H1 (cell line): ENCODE results near the gene GRID2. TPM values are rescaled to one million over a fixed set of nuclear protein-coding genes. Genes with fewer than 3 reads are reported as not detected.

Experiments used
- CTCF ChIA-PET: fragments of 300-600 bp; sonication (Branson Sonifier 250); formaldehyde crosslinking; loops from one replicate; lab custom pipeline; 2021; ENCODE audit not compliant: partially characterized antibody; lab: Charles Lee
- POLR2A ChIA-PET: fragments of 300-600 bp; sonication (Branson Sonifier 250); formaldehyde crosslinking; loops from one replicate; lab custom pipeline; 2021; ENCODE audit warnings: inconsistent platforms; ENCODE audit not compliant: partially characterized antibody; lab: Charles Lee
- DNase-seq, 2 experiments: peaks; one replicate each; pipeline versions ENCODE4 v3.0.0 to v3.0.0-alpha.2; 2010 to 2022; ENCODE audit warnings: low spot score in 2 of 2, low read depth in 1 of 2, mixed read lengths in 1 of 2
- FAIRE-seq: peaks from 2 replicates; lab custom pipeline; 2011; peaks lifted over from hg19 to GRCh38; lab: Jason Lieb, UNC
- H2AFZ ChIP-seq: 2 replicates; pipeline ENCODE4 v1.8.1; 2012; ENCODE audit warnings: low read length, inconsistent platforms
- H2AK5ac ChIP-seq: 2 replicates; pipeline ENCODE4 v1.6.1; 2013; ENCODE audit warnings: low read depth, low read length
- H2BK120ac ChIP-seq: replicated peaks from 2 replicates; pipeline ENCODE3; 2013; ENCODE audit warnings: low read depth, low read length, inconsistent platforms
- H2BK12ac ChIP-seq: 2 replicates; pipeline ENCODE4 v1.6.1; 2013; ENCODE audit warnings: low read depth, low read length
- H2BK15ac ChIP-seq: 2 replicates; pipeline ENCODE4 v1.6.1; 2013; ENCODE audit warnings: low read length
- H2BK20ac ChIP-seq: 2 replicates; pipeline ENCODE4 v1.6.1; 2013; ENCODE audit warnings: low read length
- H2BK5ac ChIP-seq: 2 replicates; pipeline ENCODE4 v1.6.1; 2013; ENCODE audit warnings: low read depth, low read length
- H3K14ac ChIP-seq: 2 replicates; pipeline ENCODE4 v1.6.1; 2013; ENCODE audit warnings: inconsistent platforms; ENCODE audit not compliant: insufficient read length
- H3K18ac ChIP-seq: 2 replicates; pipeline ENCODE4 v1.6.1; 2013; ENCODE audit warnings: low read length; ENCODE audit errors: extremely low read depth
- H3K23ac ChIP-seq: 2 replicates; pipeline ENCODE4 v1.6.1; 2013; ENCODE audit warnings: inconsistent platforms; ENCODE audit not compliant: insufficient read length
- H3K23me2 ChIP-seq: 2 replicates; pipeline ENCODE4 v1.6.1; 2013; ENCODE audit warnings: low read depth, low read length
- H3K27ac ChIP-seq: 2 replicates; pipeline ENCODE4 v1.6.1; 2011; ENCODE audit warnings: low read depth, low read length, inconsistent platforms
- H3K27me3 ChIP-seq, 4 experiments: replicated peaks in 1 of 4; 1 replicate in 1 of 4; 2 replicates in 3 of 4; pipeline versions ENCODE4 v1.6.1 to v1.8.1; 2011 to 2013; ENCODE audit warnings: low read length in 3 of 4, mild to moderate bottlenecking in 3 of 4, inconsistent platforms in 2 of 4, mixed read lengths in 2 of 4, moderate library complexity in 1 of 4; ENCODE audit not compliant: control insufficient read depth in 3 of 4, insufficient read depth in 3 of 4; ENCODE audit errors: extremely low read depth in 1 of 4
- H3K36me3 ChIP-seq, 4 experiments: 2 replicates each; pipeline versions ENCODE4 v1.6.1 to v1.8.1; 2011 to 2013; ENCODE audit warnings: mild to moderate bottlenecking in 4 of 4, low read length in 3 of 4, moderate library complexity in 2 of 4, control low read depth in 1 of 4, inconsistent platforms in 1 of 4; ENCODE audit not compliant: insufficient read depth in 4 of 4, control insufficient read depth in 2 of 4
- H3K4ac ChIP-seq: replicated peaks from 2 replicates; pipeline ENCODE3; 2013; ENCODE audit warnings: low read length, low read depth, mixed read lengths, inconsistent platforms; ENCODE audit not compliant: insufficient read length
- H3K4me1 ChIP-seq, 4 experiments: replicated peaks in 1 of 4; 1 replicate in 1 of 4; 2 replicates in 3 of 4; pipeline versions ENCODE4 v1.6.1 to v1.8.1; 2011 to 2013; ENCODE audit warnings: low read length in 3 of 4, inconsistent platforms in 2 of 4, mixed read lengths in 1 of 4; ENCODE audit not compliant: insufficient read depth in 4 of 4, control insufficient read depth in 3 of 4
- H3K4me2 ChIP-seq, 2 experiments: 2 replicates each; pipeline versions ENCODE4 v1.6.1 to v1.8.1; 2011 to 2013; ENCODE audit warnings: low read depth in 2 of 2, low read length in 2 of 2, control low read depth in 1 of 2, inconsistent platforms in 1 of 2, mild to moderate bottlenecking in 1 of 2; ENCODE audit not compliant: insufficient read depth in 1 of 2
- H3K4me3 ChIP-seq, 4 experiments: fragments of 200-600, 300-600 bp in 1 of 4; sonication (generic), shearing (Covaris generic), sonication (Bioruptor Twin) in 1 of 4; 2 replicates each; pipeline versions ENCODE4 v1.5.1 to v1.8.1; 2011 to 2016; ENCODE audit warnings: low read length in 4 of 4, low read depth in 3 of 4, control low read depth in 2 of 4, inconsistent platforms in 2 of 4, mild to moderate bottlenecking in 2 of 4, mixed read lengths in 1 of 4, moderate library complexity in 1 of 4; ENCODE audit not compliant: insufficient read depth in 2 of 4; ENCODE audit errors: extremely low read depth in 1 of 4
- H3K56ac ChIP-seq: replicated peaks from 2 replicates; pipeline ENCODE3; 2013; ENCODE audit warnings: low read depth, mild to moderate bottlenecking, mixed read lengths, low read length, inconsistent platforms; ENCODE audit not compliant: insufficient read length
- H3K79me1 ChIP-seq: 2 replicates; pipeline ENCODE4 v1.6.1; 2013; ENCODE audit warnings: low read depth, low read length, control low read depth
- H3K79me2 ChIP-seq, 2 experiments: 2 replicates each; pipeline versions ENCODE4 v1.6.1 to v1.8.1; 2012 to 2013; ENCODE audit warnings: low read length in 2 of 2, mild to moderate bottlenecking in 2 of 2, inconsistent platforms in 1 of 2; ENCODE audit not compliant: insufficient read depth in 2 of 2, control insufficient read depth in 1 of 2
- H3K9ac ChIP-seq, 4 experiments: replicated peaks in 1 of 4; 1 replicate in 1 of 4; 2 replicates in 3 of 4; pipeline versions ENCODE4 v1.6.1 to v1.8.1; 2011 to 2013; ENCODE audit warnings: low read depth in 3 of 4, low read length in 3 of 4, control low read depth in 2 of 4, mild to moderate bottlenecking in 2 of 4, moderate library complexity in 2 of 4, inconsistent platforms in 1 of 4; ENCODE audit errors: extremely low read depth in 1 of 4
- H3K9me3 ChIP-seq, 2 experiments: 2 replicates each; pipeline versions ENCODE4 v1.6.1 to v1.8.1; 2012 to 2013; ENCODE audit warnings: mild to moderate bottlenecking in 2 of 2, moderate library complexity in 2 of 2, control low read depth in 1 of 2, inconsistent platforms in 1 of 2, low read depth in 1 of 2, low read length in 1 of 2, mixed read lengths in 1 of 2; ENCODE audit not compliant: insufficient read depth in 2 of 2
- H4K20me1 ChIP-seq, 2 experiments: replicated peaks in 1 of 2; 2 replicates each; pipeline versions ENCODE3 to v1.8.1; 2011 to 2013; ENCODE audit warnings: inconsistent platforms in 2 of 2, low read length in 2 of 2, mild to moderate bottlenecking in 1 of 2; ENCODE audit not compliant: insufficient read depth in 2 of 2, control insufficient read depth in 1 of 2
- H4K5ac ChIP-seq: 2 replicates; pipeline ENCODE4 v1.6.1; 2013; ENCODE audit warnings: low read length, low read depth, mixed read lengths, inconsistent platforms; ENCODE audit not compliant: insufficient read length
- H4K8ac ChIP-seq: 2 replicates; pipeline ENCODE4 v1.8.0; 2013; ENCODE audit warnings: mild to moderate bottlenecking, moderate library complexity, low read length, inconsistent platforms; ENCODE audit not compliant: insufficient read depth; ENCODE audit errors: extremely low read depth
- H4K91ac ChIP-seq: replicated peaks from 2 replicates; pipeline ENCODE3; 2013; ENCODE audit warnings: low read length, mixed read lengths, inconsistent platforms; ENCODE audit not compliant: insufficient read length
- CTBP2 ChIP-seq: IDR thresholded peaks from 2 replicates; pipeline ENCODE4 v1.7.0; 2011; ENCODE audit warnings: borderline replicate concordance, mild to moderate bottlenecking, moderate library complexity, mixed read lengths, low read length; ENCODE audit not compliant: insufficient read depth, insufficient read length
- JUND ChIP-seq: IDR thresholded peaks from 2 replicates; pipeline ENCODE4 v1.6.1; 2011; ENCODE audit warnings: mild to moderate bottlenecking, improper control_type of control experiment, low read length
- POLR2AphosphoS5 ChIP-seq: IDR thresholded peaks from 2 replicates; pipeline ENCODE4 v1.6.1; 2011; ENCODE audit warnings: low read depth, low read length
- RFX5 ChIP-seq: IDR thresholded peaks from 2 replicates; pipeline ENCODE4 v1.6.1; 2011; ENCODE audit warnings: low read depth, low read length, improper control_type of control experiment, borderline replicate concordance
- TAF7 ChIP-seq: optimal IDR thresholded peaks from 2 replicates; pipeline ENCODE3; 2011; ENCODE audit warnings: low read depth, mild to moderate bottlenecking, inconsistent platforms, low read length, moderate library complexity, borderline replicate concordance
- TEAD4 ChIP-seq: IDR thresholded peaks from 2 replicates; pipeline ENCODE4 v1.6.1; 2012; ENCODE audit warnings: low read depth, low read length, inconsistent platforms, mixed read lengths
- WGBS, 2 experiments: shearing (Covaris generic) in 1 of 2; methylation state at CpG; one replicate each; pipeline versions ENCODE4 v1.1.6 to v1.1.7; 2013 to 2015; ENCODE audit warnings: low lambda C conversion rate in 2 of 2, mixed read lengths in 2 of 2, inconsistent platforms in 1 of 2, low coverage in 1 of 2, missing lambda C conversion rate in 1 of 2; ENCODE audit not compliant: insufficient replicate concordance in 2 of 2, insufficient coverage in 1 of 2, insufficient read length in 1 of 2; ENCODE audit errors: extremely low coverage in 1 of 2, missing lambda C conversion rate in 1 of 2; 5-methylcytosine and 5-hydroxymethylcytosine counted together
- polyA plus RNA-seq, 7 experiments: library from polyadenylated mRNA; depleted of rRNA in 3 of 7; stranded (reverse) in 5 of 7; unstranded in 2 of 7; fragments of >200 nt in 5 of 7; fragments of 200-250 nt in 2 of 7; gene quantifications; 1 replicate in 5 of 7; 2 replicates in 1 of 7; 4 replicates in 1 of 7; pipeline versions ENCODE4 v1.2.1 to v1.2.3, GENCODE V29; 2011 to 2013; ENCODE audit warnings: missing spikeins in 2 of 7, mixed read lengths in 2 of 7
- total RNA-seq: library from RNA; stranded (reverse); fragmentation: NEBNext Ultra II Directional; extraction: Animal tissue kit (Norgen Biotek cat#: 25700); gene quantifications from 2 replicates; pipeline ENCODE4 v1.2.1, GENCODE V29; 2021

GRID2 gene
- total and polyA plus RNA-seq, 2 of the 8 experiments (the other 6 are each of a cell fraction or from before 2014, with no cell fraction given) = 31.1 to 81.9 TPM

DNA sequence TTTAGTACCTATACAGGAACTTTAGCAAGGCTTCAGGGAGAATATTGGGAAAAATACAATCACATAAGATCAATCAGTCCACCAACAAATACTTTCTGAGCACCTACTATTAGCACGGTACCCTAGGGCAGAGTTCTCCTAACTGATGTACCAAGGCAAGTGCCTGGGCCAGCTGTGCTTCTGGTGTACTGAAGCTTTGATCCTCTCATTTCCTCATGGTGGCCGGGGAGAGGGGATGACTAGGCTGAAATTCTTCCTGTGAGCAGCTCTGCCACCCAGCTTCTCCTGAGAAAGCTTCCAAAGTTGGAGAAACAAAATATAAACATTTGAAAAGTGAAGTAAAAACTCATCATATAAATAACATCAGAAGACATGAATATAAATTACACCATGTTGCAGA lies 1475.5 kb downstream of the GRID2 start:
- POLR2A ChIA-PET = no interaction called here
- peaks cover 0 to 3% (median 0%) of the 10 kb centered on the region in 4 experiments; a peak in 2 of 7 replicates for H3K4me1 ChIP-seq
- H2BK12ac ChIP-seq = no peak overlapping the region
- H3K4me2 ChIP-seq = no peak overlapping the region
- no peak overlapping the region for H3K23ac ChIP-seq
- no peak overlapping the region for H3K4ac ChIP-seq
- H3K4me3 ChIP-seq = no peak overlapping the region
- no peak overlapping the region for H2BK5ac ChIP-seq
- no peaks in the 10 kb centered on the region for H4K20me1 ChIP-seq
- H3K23me2 ChIP-seq = no peaks in the 10 kb centered on the region
- no peak overlapping the region for H4K8ac ChIP-seq
- H2BK15ac ChIP-seq = no peak overlapping the region
- H2AFZ ChIP-seq = no peak overlapping the region
- no peak overlapping the region for H4K5ac ChIP-seq
- no peak overlapping the region for H2BK20ac ChIP-seq
- no peaks in the 10 kb centered on the region for H3K9me3 ChIP-seq
- no peaks in the 10 kb centered on the region for H3K79me2 ChIP-seq
- FAIRE-seq (no peak), DNase-seq (no peak)
- CTCF ChIA-PET = interaction anchor here (1.6 to 2.3 kb wide), 2 partner anchors 9 to 12 kb away, joined by 3 to 7 read pairs; no protein-coding TSS in a partner anchor
- no peak overlapping the region for H4K91ac ChIP-seq
- no peak overlapping the region for H2AK5ac ChIP-seq
- H3K79me1 ChIP-seq = no peaks in the 10 kb centered on the region
- TF ChIP-seq RFX5 = no peak
- TF ChIP-seq TAF7 = no peak
- no peak for TF ChIP-seq TEAD4
- TF ChIP-seq POLR2AphosphoS5 = no peak
- TF ChIP-seq JUND = no peak
- TF ChIP-seq CTBP2 = no peak
- TF ChIP-seq, all 59 proteins: peak for 0
- Histone ChIP-seq H3K18ac (no peak overlapping the region), H3K9ac (no peak overlapping the region), H3K56ac (no peak overlapping the region), H3K27me3 (no peaks in the 10 kb centered on the region), H2BK120ac (no peak overlapping the region), H3K14ac (no peak overlapping the region), H3K27ac (no peak overlapping the region), H3K36me3 (no peaks in the 10 kb centered on the region)
- WGBS, 2 experiments = 93% methylated on average over 2 of the region's 2 CpGs; no CpG with 5 or more reads in 1 of the 2 experiments
